Kidney epithelial cell (primary cell): ENCODE measurements around the gene KRT75. TPM values are rescaled to one million over a fixed set of nuclear protein-coding genes. Genes with fewer than 3 reads are reported as not detected.

Source experiments
- DNase-seq: peaks from one replicate; pipeline ENCODE4 v3.0.0-alpha.2; 2010; ENCODE audit warnings: low read depth
- H3K27me3 ChIP-seq: 2 replicates; pipeline ENCODE4 v1.6.0; 2011; ENCODE audit warnings: low read length; ENCODE audit not compliant: control insufficient read depth, insufficient read depth
- H3K36me3 ChIP-seq: 2 replicates; pipeline ENCODE4 v1.5.1; 2011; ENCODE audit warnings: low read length; ENCODE audit not compliant: control insufficient read depth, insufficient read depth
- H3K4me3 ChIP-seq: 2 replicates; pipeline ENCODE4 v1.5.1; 2011; ENCODE audit warnings: low read depth, mild to moderate bottlenecking, control low read depth, low read length
- CTCF ChIP-seq: IDR thresholded peaks from 2 replicates; pipeline ENCODE4 v1.5.1; 2011; ENCODE audit warnings: mild to moderate bottlenecking, moderate library complexity, low read length, control low read depth, inconsistent platforms; ENCODE audit not compliant: insufficient read depth, poor library complexity, severe bottlenecking
- total RNA-seq: library from RNA; depleted of rRNA; stranded (reverse); fragments of >200 nt; gene quantifications from 2 replicates; pipeline ENCODE4 v1.2.3, GENCODE V29; 2015

Gene KRT75
- total RNA-seq, 1 donor from 2014 or later = not detected

- no peak overlapping the region for H3K4me3 ChIP-seq
- no peak for TF ChIP-seq CTCF
- H3K36me3 ChIP-seq = no peaks in the 10 kb centered on the region
- peaks cover 8% of the 10 kb centered on the region for H3K27me3 ChIP-seq
- no peak for DNase-seq
These were observed 29.2 kb downstream of the KRT75 start for GRCh38 chr12:52404951-52405350.

GRCh38 chr12:52403561-52403960, 30.6 kb downstream of the KRT75 start:
- H3K36me3 ChIP-seq = no peaks in the 10 kb centered on the region
- H3K4me3 ChIP-seq = no peak overlapping the region
- TF ChIP-seq CTCF = no peak
- peaks cover 13% of the 10 kb centered on the region for H3K27me3 ChIP-seq
- DNase-seq = no peak

- no peak for TF ChIP-seq CTCF
These were observed 31.2 kb downstream of the KRT75 start for GRCh38 chr12:52402873-52403540.

GRCh38 chr12:52402377-52402776, 31.8 kb downstream of the KRT75 start:
- Histone ChIP-seq H3K27me3 (peaks cover 14% of the 10 kb centered on the region), H3K4me3 (no peak overlapping the region), H3K36me3 (no peaks in the 10 kb centered on the region)
- no peak for TF ChIP-seq CTCF
- no peak for DNase-seq

More at GRCh38 chr12:52402873-52403540, 31.2 kb downstream of the KRT75 start:
- Histone ChIP-seq H3K27me3 (peaks cover 14% of the 10 kb centered on the region), H3K36me3 (no peaks in the 10 kb centered on the region), H3K4me3 (no peak overlapping the region)
- no peak for DNase-seq

GRCh38 chr12:52401926-52402325, 32.2 kb downstream of the KRT75 start:
- Histone ChIP-seq H3K36me3 (no peaks in the 10 kb centered on the region), H3K27me3 (peaks cover 14% of the 10 kb centered on the region), H3K4me3 (no peak overlapping the region)
- TF ChIP-seq CTCF = no peak
- no peak for DNase-seq

GRCh38 chr12:52401526-52401925, 32.6 kb downstream of the KRT75 start:
- no peak for TF ChIP-seq CTCF
- Histone ChIP-seq H3K4me3 (no peak overlapping the region), H3K36me3 (no peaks in the 10 kb centered on the region), H3K27me3 (peaks cover 14% of the 10 kb centered on the region)
- DNase-seq = no peak
